Activated CD4-positive, CD25-positive, alpha-beta regulatory T cell treated with anti-CD3 and anti-CD28 coated beads, Interleukin-2, amount 50 U/mL, for 16 hours (primary cell): ENCODE results near the gene SIX3.

Experiments used
- DNase-seq: peaks from one replicate; pipeline ENCODE4 v3.0.0-alpha.2; 2020; ENCODE audit warnings: low read depth, low spot score

The SIX3 gene

DNA sequence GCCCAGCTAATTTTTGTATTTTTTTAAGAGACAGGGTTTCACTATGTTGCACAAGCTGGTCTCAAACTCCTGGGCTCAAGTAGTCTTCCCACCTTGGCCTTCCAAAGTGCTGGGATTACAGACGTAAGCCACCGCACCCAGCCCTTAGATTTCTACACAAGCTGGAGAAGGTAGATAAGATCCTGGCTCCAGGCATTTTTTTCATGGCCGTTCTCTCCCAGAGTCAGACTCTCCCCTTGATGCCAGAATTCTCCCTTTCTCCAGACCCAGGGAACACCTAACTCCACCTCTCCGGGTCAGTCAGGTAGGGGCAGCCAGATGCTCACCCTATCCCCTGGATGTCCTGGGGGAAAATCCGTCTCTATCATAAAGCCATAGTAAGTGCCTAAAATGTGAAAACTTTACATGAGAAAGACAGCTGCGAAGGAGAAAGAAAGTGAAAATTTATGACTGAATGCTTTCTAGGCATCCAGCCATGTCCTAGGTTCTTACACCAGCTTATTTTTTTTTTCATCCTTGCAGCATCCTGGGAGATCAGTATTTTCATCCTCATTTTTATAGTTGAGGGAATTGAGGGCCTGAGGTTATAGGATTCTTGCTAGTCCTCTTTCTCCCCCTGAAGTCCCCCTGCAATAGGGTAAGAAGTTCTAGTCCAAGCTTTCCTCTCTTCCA is 16.3 kb downstream of the SIX3 start:
- no peak for DNase-seq

DNA sequence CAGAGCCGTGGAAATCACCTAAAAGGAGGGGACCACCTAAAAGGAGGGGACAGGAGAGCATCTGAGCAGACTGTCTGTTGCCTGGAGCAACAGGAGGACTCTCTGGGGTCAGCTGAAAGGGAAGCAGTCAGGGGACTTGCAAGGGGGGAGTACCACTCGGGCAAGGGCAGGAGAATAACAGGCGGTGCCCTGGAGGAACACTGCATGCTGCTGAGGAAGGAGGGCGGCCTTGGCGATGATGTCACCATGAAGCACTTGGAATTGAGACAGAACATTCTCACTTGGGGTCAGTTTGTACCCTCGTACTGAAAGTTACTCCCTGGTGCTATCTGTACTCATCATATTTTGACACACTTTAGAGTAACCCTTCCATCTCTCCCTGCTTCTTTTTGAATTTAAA is 18.4 kb downstream of the SIX3 start:
- no peak for DNase-seq

DNA sequence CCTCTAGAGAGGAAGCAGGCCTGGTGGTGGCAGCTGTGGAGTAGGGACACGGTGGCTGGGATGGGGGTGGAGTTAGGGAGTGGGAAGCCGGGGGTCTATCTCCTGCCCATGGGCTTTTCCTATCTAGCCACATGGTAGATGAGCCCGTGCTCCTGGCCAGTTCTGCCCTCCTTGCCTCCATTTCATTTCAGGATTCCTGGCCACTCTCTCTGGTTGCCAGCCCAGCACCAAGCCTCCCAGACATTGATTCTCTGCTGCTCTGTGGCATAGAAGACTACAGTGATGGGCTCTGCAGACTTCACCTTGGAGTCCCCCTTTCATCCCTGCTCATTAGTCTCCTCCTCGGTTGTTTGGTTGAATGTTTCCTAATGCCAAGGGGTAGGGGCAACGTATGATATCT is 19.4 kb downstream of the SIX3 start:
- DNase-seq = no peak

DNA sequence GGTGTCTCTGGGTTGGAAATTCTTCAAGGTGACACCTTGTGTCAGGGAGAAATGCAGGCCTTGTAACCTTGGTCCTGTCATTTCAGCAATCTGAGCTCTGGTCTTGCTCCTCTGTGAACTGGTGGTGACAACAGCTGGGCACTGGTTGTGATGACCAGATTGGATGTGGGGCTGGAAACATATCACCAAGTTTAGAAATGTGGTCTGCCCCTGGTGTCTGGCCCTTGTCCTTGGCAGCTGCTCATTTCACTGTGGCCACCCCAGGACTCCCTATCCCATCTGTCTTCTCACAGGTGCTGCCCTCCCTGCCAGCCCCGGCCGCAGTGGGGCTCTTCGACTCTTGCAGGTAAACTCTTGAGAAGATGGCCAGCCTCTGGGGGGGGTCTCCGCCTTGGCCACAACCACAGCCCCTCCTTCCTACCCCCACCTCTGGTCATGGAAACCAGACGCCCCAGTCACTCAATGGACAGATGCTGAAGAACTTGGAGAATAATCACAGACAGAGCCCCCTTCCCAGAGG is 20.7 kb downstream of the SIX3 start:
- no peak for DNase-seq

DNA sequence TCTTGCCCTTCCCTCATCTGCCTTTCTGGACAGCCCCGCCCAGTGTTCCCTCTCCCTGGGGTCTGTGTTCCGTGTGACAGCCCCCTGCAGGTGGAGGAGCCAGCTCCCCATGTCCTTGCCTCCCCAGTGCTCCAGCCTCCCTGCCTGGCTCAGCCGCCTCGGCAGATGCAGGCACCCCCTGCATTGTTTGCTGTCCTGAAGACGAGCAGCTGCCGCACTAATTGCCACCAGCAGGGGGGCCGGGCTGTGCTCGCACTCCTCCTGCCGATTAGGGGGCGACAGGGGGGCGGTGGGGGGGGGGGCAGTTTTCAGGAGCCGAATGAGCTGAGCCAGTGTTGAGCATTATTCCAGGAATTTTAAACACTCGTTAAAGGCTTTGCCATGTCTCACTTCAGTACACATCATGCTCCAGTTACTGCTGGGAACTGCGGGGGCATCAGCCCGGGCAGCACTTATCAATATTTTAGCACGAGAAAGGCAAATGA is 23.3 kb downstream of the SIX3 start:
- DNase-seq = no peak

DNA sequence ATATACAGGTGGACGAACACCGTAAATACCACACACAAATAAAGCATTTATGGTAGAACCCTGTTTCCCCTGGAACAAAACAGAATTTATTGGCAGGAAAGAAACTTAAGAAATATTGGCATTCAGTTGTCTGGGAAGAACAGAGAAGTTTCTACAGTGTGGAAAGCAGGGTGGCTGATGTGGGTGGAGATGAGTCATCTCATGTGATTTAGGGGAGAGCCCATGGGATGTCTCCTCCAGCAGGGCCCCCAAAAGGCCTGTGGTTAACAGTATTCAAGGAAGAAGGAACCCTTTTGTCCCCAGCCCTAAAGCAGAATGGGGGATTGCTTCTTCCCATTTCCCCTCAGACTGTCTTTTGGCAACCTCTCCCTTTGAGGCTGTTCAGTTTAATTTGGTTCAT is 24.2 kb downstream of the SIX3 start:
- DNase-seq = no peak

DNA sequence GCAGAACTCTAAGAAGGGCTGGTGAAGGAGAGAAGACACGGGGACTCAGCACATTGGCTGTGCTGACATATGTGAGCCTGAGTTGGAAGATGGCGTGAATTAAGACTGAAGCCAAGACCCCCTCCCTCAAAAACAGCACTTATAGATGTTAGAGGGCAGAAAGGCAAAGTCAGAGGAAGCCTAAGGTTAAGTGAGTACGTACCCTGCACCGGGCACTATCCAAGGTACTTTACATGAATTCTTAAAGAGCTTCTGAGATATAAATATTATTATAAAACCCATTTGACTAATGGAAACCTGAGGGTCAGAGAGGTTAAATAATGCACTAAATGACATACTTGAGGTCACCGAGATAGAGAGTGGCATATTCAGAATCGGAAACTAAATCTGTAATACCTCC is 25.6 kb downstream of the SIX3 start:
- no peak for DNase-seq

DNA sequence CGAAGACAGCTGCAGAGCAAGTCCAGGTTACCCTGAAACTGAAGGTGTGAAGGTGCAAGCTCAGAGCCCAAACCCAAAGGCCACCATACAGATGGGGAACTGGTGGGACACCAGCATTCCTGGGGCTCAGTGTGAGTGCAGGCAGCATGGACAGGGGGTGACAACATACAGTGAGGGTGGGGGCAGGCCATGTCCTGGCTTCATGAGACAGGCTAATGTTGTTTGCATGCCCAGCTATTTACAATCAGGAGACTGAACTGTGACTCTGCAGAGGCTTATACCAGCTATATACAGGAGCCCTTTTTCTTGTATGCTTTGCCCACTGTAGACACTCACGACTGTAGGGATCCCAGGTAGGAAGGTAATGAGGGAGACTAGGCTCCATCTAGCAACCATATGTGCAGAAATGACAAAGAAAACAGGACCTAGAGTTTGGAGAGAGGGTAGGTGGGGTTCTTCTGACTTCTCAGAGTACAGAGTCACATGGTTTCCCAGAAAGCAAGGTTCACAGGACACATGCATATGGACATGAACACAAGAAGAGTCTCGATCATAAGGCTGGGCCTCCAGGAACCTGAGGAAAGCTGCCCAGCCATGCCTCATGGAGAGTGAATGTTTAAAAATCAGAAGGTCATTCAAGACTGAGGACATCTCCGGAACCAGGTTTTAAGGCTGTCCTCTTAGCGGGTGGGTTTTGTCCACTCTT is 26.4 kb downstream of the SIX3 start:
- DNase-seq = no peak

DNA sequence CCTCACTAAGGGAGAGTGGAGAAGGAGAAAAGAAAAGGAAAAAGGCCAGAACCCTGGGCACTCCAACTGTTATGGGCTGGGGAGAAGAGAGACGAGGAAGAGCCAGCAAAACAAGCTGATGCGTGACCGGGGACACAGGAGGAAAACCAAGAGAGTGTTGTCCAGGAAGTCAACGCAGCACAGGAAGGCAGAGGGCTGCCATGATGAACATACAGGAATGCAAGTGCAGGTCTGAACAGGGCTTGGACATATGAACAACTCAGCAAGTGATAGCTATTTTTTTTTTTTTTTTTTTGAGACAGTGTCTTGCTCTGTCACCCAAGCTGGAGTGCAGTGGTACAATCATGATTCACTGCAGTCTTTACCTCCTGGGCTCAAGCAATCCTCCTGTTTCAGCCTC is 28.4 kb downstream of the SIX3 start:
- no peak for DNase-seq

DNA sequence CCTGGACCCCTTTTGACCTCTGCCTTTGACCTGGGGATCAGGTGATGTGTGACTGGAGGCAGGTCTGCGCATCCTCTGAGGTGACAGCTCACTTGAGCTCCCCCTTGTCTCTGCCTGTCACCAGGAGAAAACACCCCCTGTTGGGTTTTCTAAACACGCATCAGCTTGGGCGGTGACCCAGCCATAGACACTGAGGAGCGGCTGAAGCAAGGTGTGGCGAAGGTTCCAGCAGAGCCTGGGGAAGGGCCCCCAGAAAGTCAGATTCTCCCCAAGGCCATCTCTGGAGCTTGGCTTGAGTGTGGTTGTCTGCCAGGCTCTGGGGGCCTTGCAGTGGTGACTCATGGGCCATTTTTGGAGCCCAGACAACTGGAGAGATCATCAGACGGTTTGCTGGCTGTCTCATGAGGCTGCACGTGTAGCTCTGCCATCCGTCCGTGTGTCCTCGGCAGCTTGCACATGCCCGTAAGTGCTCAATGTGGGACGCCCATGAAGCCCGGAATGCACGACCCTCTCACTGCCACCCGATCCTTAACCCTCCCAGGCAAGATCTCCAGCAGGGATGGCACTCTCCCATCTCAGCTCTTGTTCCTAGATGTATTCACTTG is 29.4 kb downstream of the SIX3 start:
- no peak for DNase-seq

DNA sequence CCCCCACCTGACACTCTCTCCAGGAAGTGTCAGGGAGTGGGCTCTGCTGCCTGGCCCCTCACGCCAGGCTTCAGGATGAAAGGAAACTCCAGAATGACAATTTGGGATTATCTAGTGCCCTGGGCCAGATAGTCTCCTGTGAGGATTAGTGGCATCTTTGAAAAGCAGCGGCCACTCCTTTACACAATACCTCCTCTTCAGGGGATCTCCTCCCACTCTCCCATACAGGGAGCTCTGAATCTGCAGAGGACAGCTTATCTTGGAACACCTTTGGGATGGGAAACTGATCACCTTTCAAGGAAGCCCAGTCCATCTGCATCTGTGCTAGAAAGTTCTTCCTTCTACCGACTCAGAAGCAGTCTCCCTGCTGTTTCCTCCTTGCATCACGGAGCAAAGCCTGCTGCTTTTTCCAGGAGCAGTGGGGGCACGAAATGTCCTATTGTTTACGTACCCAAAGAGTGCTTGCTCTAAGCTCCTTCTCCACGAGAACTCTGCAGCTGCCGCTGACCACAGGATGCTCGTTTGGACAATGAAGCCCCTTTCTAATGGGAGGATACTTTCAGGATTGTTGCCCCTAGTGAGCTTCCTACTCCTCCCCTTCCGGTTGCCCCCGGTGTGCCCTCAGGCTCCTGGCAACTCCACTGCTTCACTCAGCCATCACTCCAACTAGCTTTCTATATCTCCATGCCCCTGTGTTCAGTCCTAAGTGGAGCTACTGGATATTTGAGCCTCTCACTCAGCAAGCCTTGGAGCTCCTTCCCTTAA is 31.5 kb downstream of the SIX3 start:
- no peak for DNase-seq

DNA sequence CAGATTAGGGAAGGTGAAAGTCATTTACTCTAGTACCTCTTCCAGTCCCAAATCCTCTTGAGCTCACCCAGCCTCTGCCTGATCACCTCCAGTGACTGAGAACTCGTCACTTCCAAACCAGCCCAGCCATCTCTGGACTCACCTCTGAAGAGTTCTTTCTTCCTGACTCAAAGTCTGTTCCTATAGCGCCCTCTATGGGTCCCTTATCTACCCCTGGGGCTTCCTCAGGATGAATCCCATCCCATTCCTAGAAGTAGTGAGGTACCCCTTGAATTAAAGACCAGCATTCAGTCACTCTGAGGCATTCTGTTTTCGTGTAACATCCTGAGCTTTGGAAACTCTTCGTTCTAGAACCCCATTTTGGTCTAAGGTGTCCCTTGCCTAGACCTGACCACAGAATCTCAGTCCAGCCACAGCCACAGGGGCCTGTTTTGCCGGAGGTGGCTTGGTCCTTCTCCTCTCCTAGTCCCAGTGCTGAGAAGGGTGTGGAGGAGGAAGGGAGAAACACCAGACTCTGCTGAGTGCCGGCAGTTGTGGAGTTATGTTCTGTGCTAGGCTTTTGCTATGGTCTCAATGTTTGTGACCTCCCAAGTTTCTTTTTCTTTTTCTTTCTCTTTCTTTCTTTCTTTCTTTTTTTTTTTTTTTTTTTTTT is 32.7 kb downstream of the SIX3 start:
- DNase-seq = no peak

DNA sequence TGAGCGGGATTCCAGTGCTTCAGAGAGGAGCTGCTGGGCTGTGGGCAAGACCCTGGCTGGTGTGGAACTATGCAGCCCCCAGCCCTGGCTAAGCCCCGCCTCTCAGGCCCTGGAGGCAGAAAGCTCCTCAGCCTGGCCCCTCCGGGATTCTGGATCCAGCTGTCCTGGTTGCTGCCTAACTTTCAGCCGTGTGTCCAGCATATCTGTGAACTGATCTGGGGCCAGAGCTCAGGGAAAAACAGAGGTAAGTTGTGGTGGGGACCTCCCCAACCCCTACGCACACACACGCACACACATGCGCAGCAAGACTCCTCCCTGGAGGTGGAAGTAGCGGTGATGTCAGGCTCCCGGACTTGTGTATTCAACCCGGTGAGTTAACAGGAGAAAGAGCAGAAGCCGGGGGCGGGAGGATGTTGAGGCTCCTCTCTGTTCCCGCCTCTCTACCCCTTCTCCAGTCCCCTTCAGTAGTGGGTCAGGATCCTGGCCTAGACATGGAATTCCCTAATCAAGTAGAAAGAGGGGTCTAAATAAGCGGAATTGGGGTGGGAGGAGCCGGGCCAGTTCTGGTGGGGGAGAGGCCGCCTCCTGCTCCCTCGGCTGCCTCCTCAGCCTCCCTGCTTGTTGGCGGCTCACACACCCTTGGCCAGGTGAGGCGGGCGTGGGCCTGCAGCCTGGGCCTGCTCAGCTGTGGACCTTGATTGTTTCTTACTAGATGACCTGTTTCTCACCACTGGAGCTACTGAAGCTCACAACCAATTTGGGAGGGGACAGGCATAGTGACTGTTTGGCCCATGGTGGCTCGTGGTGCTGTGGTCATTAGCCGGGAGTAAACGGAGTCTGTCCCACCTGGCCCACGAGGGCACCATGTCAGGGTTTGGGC is 34.3 kb downstream of the SIX3 start:
- no peak for DNase-seq

DNA sequence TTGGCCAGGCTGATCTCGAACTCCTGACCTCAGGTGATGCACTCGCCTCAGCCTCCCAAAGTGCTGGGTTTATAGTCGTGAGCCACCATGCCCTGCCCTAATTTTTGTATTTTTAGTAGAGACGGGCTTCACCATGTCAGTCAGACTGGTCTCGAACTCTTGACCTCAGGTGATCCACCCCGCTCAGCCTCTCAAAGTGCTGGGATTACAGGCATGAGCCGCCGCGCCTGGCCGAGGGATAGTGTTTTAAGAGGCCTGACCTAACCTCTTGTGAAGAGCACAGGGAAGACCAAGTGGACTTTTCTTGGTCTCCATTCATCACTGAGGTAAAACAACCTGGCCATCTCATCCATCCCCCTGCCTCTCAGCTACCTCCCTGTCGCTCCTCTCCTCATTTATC is 38.1 kb downstream of the SIX3 start:
- no peak for DNase-seq

DNA sequence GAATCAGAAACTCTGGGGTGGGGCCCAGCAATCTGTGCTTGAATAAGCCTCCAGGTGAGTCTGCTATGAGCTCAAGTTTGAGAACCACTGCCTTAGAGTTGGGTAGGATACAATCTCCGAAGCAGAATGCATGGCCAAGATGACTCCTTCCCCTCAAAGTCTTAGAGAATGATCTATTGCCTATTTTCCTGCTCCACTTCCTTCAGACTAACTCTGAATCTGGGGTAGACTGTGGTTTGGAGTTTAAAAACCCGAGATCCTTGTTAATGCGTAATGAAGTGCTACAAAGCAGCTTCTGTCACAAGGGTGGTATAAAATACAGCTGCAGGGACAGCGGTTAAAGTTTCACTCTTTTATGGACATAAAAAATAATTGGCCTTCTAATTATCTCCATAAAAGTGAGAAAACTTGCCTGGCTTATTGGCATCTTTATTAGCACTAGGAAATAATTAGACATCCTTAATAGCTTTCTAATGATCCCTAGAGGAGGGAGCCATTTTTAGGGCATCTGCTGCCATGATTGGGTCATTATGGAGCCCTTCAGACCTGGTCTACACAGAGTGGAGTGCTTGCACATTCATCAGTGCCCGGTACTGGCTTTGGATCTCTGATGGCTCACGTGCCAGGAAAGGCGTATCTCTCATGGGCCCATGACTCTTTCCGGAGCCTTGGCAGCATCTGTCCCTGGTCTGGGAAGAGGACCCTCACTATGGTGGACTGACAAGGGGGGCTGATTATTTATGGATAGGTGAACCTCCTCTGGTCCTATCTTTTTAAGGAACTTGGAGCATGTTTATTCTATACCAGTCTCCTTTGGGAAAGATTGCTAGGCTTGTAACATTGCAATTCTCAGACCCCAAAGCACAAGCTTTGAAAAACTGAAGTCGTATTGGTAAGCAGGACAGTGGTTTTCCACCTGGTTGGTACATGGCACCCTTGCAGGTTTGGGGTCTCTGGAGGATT is 39.5 kb downstream of the SIX3 start:
- no peak for DNase-seq

DNA sequence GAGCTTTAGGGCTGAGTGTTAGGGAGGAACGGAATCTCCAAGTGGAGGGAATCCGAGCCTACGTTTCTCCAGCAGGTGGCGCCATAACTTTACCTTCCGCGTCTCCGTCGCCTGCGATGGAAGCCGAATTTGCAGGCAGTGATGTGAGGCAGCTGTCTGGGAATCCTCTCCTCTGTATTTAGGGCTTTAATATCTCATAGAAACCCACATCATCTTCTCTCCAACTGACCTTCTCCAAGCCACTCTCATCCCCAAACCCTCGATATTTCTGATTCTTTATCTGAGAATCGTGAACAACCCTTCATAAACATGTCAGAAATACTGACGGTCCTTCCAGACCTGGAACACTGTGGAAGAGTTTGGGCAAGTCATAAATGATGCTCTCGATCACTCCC is 40.2 kb downstream of the SIX3 start:
- peak; percentile 43 for DNase-seq

DNA sequence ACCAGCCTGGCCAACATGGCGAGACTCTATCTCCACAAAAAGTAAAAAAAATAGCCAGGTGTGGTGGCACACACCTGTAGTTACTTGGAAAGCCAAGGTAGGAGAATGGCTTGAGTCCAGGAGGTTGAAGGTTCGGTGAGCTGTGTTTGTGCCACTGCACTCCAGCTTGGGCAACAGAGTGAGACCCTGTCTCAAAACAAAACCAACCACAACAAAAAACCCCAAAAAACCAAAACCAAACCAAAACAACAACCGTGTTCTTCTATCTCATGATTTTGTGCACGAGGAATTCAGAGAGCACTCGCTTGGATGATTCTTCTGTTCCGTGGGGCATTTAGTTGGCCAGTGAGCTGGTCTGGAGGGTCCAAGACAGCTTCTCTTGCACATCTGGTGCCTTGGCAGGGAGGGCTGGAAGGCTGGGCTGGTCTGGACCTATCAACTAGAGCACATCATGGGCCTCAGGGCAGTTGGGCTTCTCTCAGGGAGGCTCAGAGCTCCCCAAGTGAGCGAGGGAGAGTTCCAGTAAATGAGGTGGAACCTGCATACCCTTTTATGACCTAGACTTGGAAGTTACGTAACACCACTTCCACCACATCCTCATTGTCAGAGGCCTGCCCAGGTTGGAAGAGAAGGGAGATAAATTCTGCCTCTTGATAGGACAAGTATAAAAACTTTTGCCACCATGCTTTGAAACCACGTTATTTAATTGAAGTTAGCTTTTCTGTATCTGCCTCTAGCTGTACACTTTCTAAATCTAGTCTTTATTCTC is 42.5 kb downstream of the SIX3 start:
- DNase-seq = no peak

DNA sequence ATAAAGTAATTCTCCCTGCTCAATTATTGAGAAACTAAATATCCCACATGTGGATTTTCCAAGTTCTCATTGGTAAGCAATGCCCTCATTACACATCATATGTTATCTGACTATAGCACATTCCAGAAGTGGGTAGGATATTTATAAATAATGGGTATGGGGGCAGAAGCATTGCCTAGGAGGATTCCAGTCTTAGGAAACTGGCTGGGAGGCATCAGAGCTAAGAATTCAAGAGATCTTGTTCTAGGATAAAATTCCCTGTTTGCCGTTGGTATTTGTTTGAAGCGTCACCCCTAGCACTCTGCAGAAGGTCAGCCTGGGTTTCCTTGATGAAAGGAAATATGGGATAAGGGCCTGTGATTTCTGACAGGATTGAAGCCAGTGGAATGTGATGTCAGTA is 47.7 kb downstream of the SIX3 start:
- no peak for DNase-seq

DNA sequence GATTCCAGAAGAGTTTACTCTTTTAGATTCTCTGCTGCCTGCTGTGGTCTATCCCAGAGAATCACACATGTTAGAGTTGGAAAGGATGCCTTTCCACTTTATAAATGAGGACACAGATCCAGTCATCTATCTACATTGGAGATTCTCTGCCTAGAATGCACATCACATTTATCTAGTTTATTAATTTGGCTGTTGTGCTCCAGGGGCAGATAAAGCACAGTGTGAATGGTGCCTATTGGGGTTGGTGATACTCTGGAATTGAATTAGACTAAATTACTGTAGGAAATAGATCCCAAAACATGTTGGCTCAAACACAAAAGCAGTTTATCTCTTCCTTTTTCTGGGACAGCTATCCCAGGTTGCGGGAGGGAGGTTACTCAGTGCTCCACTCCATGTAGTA is 52.9 kb downstream of the SIX3 start:
- no peak for DNase-seq
